K562 (cell line): ENCODE measurements around the gene CCT8L2. TPM values are rescaled to one million over a fixed set of nuclear protein-coding genes. Genes with fewer than 3 reads are reported as not detected.
A peak's percentile ranks its signal among the peaks of the same experiment; 100 is the strongest.

Source experiments
- AFF1 ChIP-seq, 2 experiments: fragments of 450-650 bp; IDR thresholded peaks; 2 replicates each; pipeline ENCODE4 v1.6.1; 2018; ENCODE audit warnings: mild to moderate bottlenecking in 2 of 2, low read depth in 1 of 2; ENCODE audit not compliant: partially characterized antibody in 2 of 2
- ATF4 ChIP-seq: fragments of 450-650 bp; formaldehyde crosslinking; IDR thresholded peaks from 2 replicates; pipeline ENCODE4 v1.4.0; 2022; ENCODE audit warnings: mild to moderate bottlenecking, moderate library complexity
- E2F3 ChIP-seq: fragments of 250-450 bp; sonication (Bioruptor Pico); IDR thresholded peaks from 2 replicates; pipeline ENCODE4 v1.4.0; 2020; ENCODE audit warnings: mild to moderate bottlenecking
- GTF2F1 ChIP-seq: IDR thresholded peaks from 2 replicates; pipeline ENCODE4 v1.6.1; 2011; ENCODE audit warnings: low read depth, low read length, improper control_type of control experiment
- HMG20B ChIP-seq: fragments of 250-450 bp; sonication (Bioruptor Pico); IDR thresholded peaks from 2 replicates; pipeline ENCODE4 v1.5.0; 2021; ENCODE audit warnings: mild to moderate bottlenecking
- NFXL1 ChIP-seq: fragments of 450-650 bp; formaldehyde crosslinking; IDR thresholded peaks from 2 replicates; pipeline ENCODE4 v1.4.0; 2021; ENCODE audit warnings: mild to moderate bottlenecking
- TBP ChIP-seq: optimal IDR thresholded peaks from 2 replicates; pipeline ENCODE3; 2011; ENCODE audit warnings: low read depth, low read length, improper control_type of control experiment
- ZNF134 ChIP-seq: fragments of 250-450 bp; sonication (Bioruptor Pico); conservative IDR thresholded peaks from 2 replicates; pipeline ENCODE4 v1.4.0; 2020
- ZNF384 ChIP-seq: IDR thresholded peaks from 2 replicates; pipeline ENCODE4 v1.6.1; 2012; ENCODE audit warnings: low read depth, low read length, improper control_type of control experiment
- ZNF395 ChIP-seq: fragments of 200-800 bp; sonication (Bioruptor generic); IDR thresholded peaks from 2 replicates; pipeline ENCODE4 v1.6.1; 2017; ENCODE audit warnings: missing genetic modification characterization, missing compliant biosample characterization
- ZNF561 ChIP-seq: fragments of 450-650 bp; formaldehyde crosslinking; conservative IDR thresholded peaks from 2 replicates; pipeline ENCODE4 v1.4.0; 2020; ENCODE audit warnings: mild to moderate bottlenecking, moderate library complexity
- ZNF764 ChIP-seq: fragments of 250-450 bp; sonication (Bioruptor Pico); IDR thresholded peaks from 2 replicates; pipeline ENCODE4 v1.4.0; 2020; ENCODE audit warnings: low read depth, mild to moderate bottlenecking, moderate library complexity
- polyA plus RNA-seq, 8 experiments: library from polyadenylated mRNA; depleted of rRNA in 4 of 8; stranded (reverse) in 5 of 8; unstranded in 3 of 8; fragments of >200 nt; fragmentation: Nextera tagmentation in 2 of 8; fragmentation: Illumina TruSeq in 1 of 8; extraction: Ambion mirVana in 2 of 8; extraction: Trizol in 1 of 8; gene quantifications; 2 replicates each; pipeline versions ENCODE4 v1.2.1 to v1.2.3, GENCODE V29; 2011 to 2014; ENCODE audit warnings: inconsistent platforms in 1 of 8, missing spikeins in 1 of 8
- total RNA-seq, 7 experiments: library from RNA; depleted of rRNA in 6 of 7; stranded (reverse); fragments of >200 nt in 6 of 7; fragmentation: Illumina TruSeq in 2 of 7; extraction: Trizol in 2 of 7; gene quantifications; 2 replicates each; pipeline versions ENCODE4 v1.2.1 to v1.2.3, GENCODE V29; 2011 to 2021; ENCODE audit warnings: low replicate concordance in 1 of 7
- TF ChIP-seq, protein P1 (sequence below): fragments of 450-650 bp; formaldehyde crosslinking; IDR thresholded peaks from 2 replicates; pipeline ENCODE4 v1.4.0; 2020; ENCODE audit warnings: mild to moderate bottlenecking, moderate library complexity
- TF ChIP-seq, protein P2 (sequence below), 2 experiments: fragments of 450-650 bp in 1 of 2; sonication (generic) in 1 of 2; formaldehyde crosslinking; conservative IDR thresholded peaks; 2 replicates each; pipeline versions ENCODE4 v1.4.0 to v1.8.1; 2020 to 2022; ENCODE audit warnings: mild to moderate bottlenecking in 1 of 2, missing genetic modification reagents in 1 of 2
- TF ChIP-seq, protein P3 (sequence below): sonication (generic); formaldehyde crosslinking; IDR thresholded peaks from 2 replicates; pipeline ENCODE4 v1.8.1; 2022; ENCODE audit warnings: missing genetic modification reagents

CCT8L2 gene
- total and polyA plus RNA-seq, 9 of the 15 experiments (the other 6 are each of a cell fraction or from before 2014, with no cell fraction given): 0.13 TPM; not detected in 8

DNA sequence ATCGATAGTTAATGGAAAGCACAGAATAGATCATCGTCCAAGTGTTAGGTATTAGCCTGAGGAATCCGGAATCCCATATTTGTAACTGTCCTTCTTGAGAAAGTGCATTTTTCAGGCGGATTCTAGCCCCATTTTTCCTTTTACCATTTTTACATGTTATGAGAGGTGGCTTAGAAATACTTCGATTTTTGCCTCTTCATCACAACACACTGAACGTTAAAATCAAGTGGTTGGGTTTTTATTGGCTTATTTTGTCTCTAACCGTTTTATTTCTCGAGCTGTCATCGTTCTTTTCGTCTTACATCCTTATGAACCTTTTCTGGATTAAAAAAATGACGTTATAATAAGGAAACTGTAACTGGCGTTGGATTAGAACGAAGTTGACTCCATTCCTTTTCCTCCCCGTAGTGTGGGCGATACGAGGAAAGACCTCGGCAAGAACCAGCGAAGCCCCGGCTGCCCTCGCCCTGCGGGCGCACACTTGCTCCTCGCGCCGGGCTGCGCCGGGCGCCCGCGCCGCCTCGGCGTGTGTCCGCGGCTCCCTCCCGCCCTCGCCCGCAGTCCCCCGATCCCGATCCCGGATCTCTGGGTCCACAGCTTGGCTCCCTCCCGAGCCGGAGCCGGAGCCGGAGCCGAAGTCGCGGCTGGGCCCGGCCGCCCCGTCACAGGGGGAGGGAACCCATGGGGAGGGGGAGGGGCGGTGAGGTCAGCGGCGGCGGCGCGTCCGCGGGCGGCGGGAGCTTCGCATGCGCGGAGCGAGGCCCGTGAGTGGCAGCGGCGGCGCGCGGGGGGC, 8.2 kb upstream of the CCT8L2 start (continued):
- TF ChIP-seq AFF1 (IDR thresholded peaks at IDR 0.05; ENCODE audit: low read depth in 1 of 2, partially characterized antibody in 2 of 2): peak in 1 of 2 experiments; percentile 15
- TF ChIP-seq NFXL1 (CRISPR knock-in tag): peak; percentile 85; the same call in 1 of the 2 replicates
- TF ChIP-seq E2F3 (CRISPR knock-in tag): peak; percentile 98
- TF ChIP-seq TBP: peak; percentile 53
- TF ChIP-seq, protein P1, sequence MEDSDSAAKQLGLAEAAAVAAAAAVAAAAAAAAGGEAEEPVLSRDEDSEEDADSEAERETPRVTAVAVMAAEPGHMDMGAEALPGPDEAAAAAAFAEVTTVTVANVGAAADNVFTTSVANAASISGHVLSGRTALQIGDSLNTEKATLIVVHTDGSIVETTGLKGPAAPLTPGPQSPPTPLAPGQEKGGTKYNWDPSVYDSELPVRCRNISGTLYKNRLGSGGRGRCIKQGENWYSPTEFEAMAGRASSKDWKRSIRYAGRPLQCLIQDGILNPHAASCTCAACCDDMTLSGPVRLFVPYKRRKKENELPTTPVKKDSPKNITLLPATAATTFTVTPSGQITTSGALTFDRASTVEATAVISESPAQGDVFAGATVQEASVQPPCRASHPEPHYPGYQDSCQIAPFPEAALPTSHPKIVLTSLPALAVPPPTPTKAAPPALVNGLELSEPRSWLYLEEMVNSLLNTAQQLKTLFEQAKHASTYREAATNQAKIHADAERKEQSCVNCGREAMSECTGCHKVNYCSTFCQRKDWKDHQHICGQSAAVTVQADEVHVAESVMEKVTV (CRISPR knock-in tag): peak; percentile 80
- TF ChIP-seq ZNF561 (CRISPR knock-in tag): peak; percentile 72; the same call in 1 of the 2 replicates
- TF ChIP-seq ZNF395 (CRISPR knock-in tag): 0 out of 2 replicates have a peak, but pooled peaks have one; percentile 79
- TF ChIP-seq HMG20B (CRISPR knock-in tag): 0 out of 2 replicates have a peak, but pooled peaks have one; percentile 84
- peak; percentile 62 for TF ChIP-seq ZNF134 (CRISPR knock-in tag)
- TF ChIP-seq ZNF764: peak; percentile 70; the same call in 1 of the 2 replicates
- TF ChIP-seq, protein P2, sequence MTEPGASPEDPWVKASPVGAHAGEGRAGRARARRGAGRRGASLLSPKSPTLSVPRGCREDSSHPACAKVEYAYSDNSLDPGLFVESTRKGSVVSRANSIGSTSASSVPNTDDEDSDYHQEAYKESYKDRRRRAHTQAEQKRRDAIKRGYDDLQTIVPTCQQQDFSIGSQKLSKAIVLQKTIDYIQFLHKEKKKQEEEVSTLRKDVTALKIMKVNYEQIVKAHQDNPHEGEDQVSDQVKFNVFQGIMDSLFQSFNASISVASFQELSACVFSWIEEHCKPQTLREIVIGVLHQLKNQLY (CRISPR knock-in tag; conservative IDR thresholded peaks at IDR 0.05): peak in 1 of 2 experiments; percentile 78; a peak in 1 of 4 replicates
- TF ChIP-seq, protein P3, sequence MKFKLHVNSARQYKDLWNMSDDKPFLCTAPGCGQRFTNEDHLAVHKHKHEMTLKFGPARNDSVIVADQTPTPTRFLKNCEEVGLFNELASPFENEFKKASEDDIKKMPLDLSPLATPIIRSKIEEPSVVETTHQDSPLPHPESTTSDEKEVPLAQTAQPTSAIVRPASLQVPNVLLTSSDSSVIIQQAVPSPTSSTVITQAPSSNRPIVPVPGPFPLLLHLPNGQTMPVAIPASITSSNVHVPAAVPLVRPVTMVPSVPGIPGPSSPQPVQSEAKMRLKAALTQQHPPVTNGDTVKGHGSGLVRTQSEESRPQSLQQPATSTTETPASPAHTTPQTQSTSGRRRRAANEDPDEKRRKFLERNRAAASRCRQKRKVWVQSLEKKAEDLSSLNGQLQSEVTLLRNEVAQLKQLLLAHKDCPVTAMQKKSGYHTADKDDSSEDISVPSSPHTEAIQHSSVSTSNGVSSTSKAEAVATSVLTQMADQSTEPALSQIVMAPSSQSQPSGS (CRISPR knock-in tag): peak; percentile 95
- TF ChIP-seq ZNF384: peak; percentile 80
- peak; percentile 77 for TF ChIP-seq GTF2F1
- peak; percentile 77 for TF ChIP-seq ATF4 (CRISPR knock-in tag)
